HepG2 (cell line): ENCODE data around the gene LRRC70. TPM values are rescaled to one million over a fixed set of nuclear protein-coding genes. Genes with fewer than 3 reads are reported as not detected.
A peak's percentile ranks its signal among the peaks of the same experiment; 100 is the strongest.

Source experiments
- AKAP8 ChIP-seq: sonication (generic); formaldehyde crosslinking; IDR thresholded peaks from 2 replicates; pipeline ENCODE4 v1.5.1; 2020; ENCODE audit warnings: mild to moderate bottlenecking, missing genetic modification reagents
- ARNTL ChIP-seq: sonication (generic); formaldehyde crosslinking; IDR thresholded peaks from 2 replicates; pipeline ENCODE4 v1.4.0; 2020; ENCODE audit warnings: mild to moderate bottlenecking, missing genetic modification reagents
- EHMT2 ChIP-seq: fragments of 200-600 bp; sonication (generic); IDR thresholded peaks from 2 replicates; pipeline ENCODE4 v1.7.0; 2017; ENCODE audit warnings: antibody characterized with exemption, low read depth, low read length, borderline replicate concordance
- FOXA3 ChIP-seq: IDR thresholded peaks from 2 replicates; pipeline ENCODE4 v1.6.1; 2016; ENCODE audit warnings: missing genetic modification reagents, missing compliant biosample characterization
- FOXC1 ChIP-seq: sonication (generic); formaldehyde crosslinking; IDR thresholded peaks from 2 replicates; pipeline ENCODE4 v1.8.0; 2022; ENCODE audit warnings: mild to moderate bottlenecking, missing genetic modification reagents, borderline replicate concordance
- PHF5A ChIP-seq: IDR thresholded peaks from one replicate; pipeline ENCODE4 v1.6.1; 2018; ENCODE audit warnings: low read depth, missing genetic modification reagents; ENCODE audit not compliant: unreplicated experiment
- RBFOX2 ChIP-seq: fragments of 200-400 bp; formaldehyde crosslinking; IDR thresholded peaks from 2 replicates; pipeline ENCODE4 v1.6.1; 2017; ENCODE audit warnings: low read depth, mild to moderate bottlenecking, low read length
- REPIN1 ChIP-seq: sonication (generic); formaldehyde crosslinking; IDR thresholded peaks from 2 replicates; pipeline ENCODE4 v1.8.0; 2022; ENCODE audit warnings: missing genetic modification reagents, low read depth, mild to moderate bottlenecking, borderline replicate concordance
- RXRB ChIP-seq: IDR thresholded peaks from 2 replicates; pipeline ENCODE4 v1.6.1; 2016; ENCODE audit warnings: borderline replicate concordance, missing genetic modification reagents, missing compliant biosample characterization
- SALL2 ChIP-seq: sonication (generic); formaldehyde crosslinking; IDR thresholded peaks from 2 replicates; pipeline ENCODE4 v1.8.1; 2023; ENCODE audit warnings: mild to moderate bottlenecking, missing genetic modification reagents, inconsistent platforms
- SAP130 ChIP-seq: IDR thresholded peaks from 2 replicates; pipeline ENCODE4 v1.6.1; 2016; ENCODE audit warnings: low read depth
- ZKSCAN8 ChIP-seq: IDR thresholded peaks from 2 replicates; pipeline ENCODE4 v1.6.1; 2016; ENCODE audit warnings: borderline replicate concordance, missing genetic modification reagents, missing compliant biosample characterization
- ZNF644 ChIP-seq: IDR thresholded peaks from 2 replicates; pipeline ENCODE4 v1.6.1; 2016; ENCODE audit warnings: low read depth
- ZNF83 ChIP-seq: sonication (generic); formaldehyde crosslinking; IDR thresholded peaks from 2 replicates; pipeline ENCODE4 v1.4.0; 2020; ENCODE audit warnings: missing genetic modification reagents, mild to moderate bottlenecking, borderline replicate concordance
- polyA plus RNA-seq, 8 experiments: library from polyadenylated mRNA; depleted of rRNA in 3 of 8; stranded (reverse) in 7 of 8; unstranded in 1 of 8; fragments of >200 nt; fragmentation: Illumina TruSeq in 4 of 8; extraction: Trizol in 4 of 8; gene quantifications; 2 replicates each; pipeline versions ENCODE4 v1.2.1 to v1.2.3, GENCODE V29; 2011 to 2016; ENCODE audit warnings: low read depth in 4 of 8, missing spikeins in 1 of 8, mixed read lengths in 1 of 8; ENCODE audit not compliant: insufficient read depth in 1 of 8
- total RNA-seq, 5 experiments: library from RNA; depleted of rRNA; stranded (reverse); fragments of >200 nt; fragmentation: Illumina TruSeq; extraction: Trizol; gene quantifications; 2 replicates each; pipeline ENCODE4 v1.2.3, GENCODE V29; 2016; ENCODE audit warnings: low read depth in 1 of 5
- TF ChIP-seq, protein P1 (sequence below): sonication (generic); formaldehyde crosslinking; IDR thresholded peaks from 2 replicates; pipeline ENCODE4 v1.4.0; 2020; ENCODE audit warnings: missing genetic modification reagents, mild to moderate bottlenecking, borderline replicate concordance
- TF ChIP-seq, protein P2 (sequence below): sonication (generic); formaldehyde crosslinking; IDR thresholded peaks from 2 replicates; pipeline ENCODE4 v1.5.0; 2020; ENCODE audit warnings: mild to moderate bottlenecking, missing genetic modification reagents
- TF ChIP-seq, protein P3 (sequence below): fragments of 450-650 bp; IDR thresholded peaks from 2 replicates; pipeline ENCODE4 v1.6.1; 2016
- TF ChIP-seq, protein P4 (sequence below): sonication (generic); formaldehyde crosslinking; IDR thresholded peaks from 2 replicates; pipeline ENCODE4 v1.5.1; 2020; ENCODE audit warnings: mild to moderate bottlenecking, missing genetic modification reagents, borderline replicate concordance
- TF ChIP-seq, protein P5 (sequence below): IDR thresholded peaks from 2 replicates; pipeline ENCODE4 v1.6.1; 2012; ENCODE audit warnings: inconsistent platforms
- TF ChIP-seq, protein P6 (sequence below): sonication (generic); formaldehyde crosslinking; IDR thresholded peaks from 2 replicates; pipeline ENCODE4 v1.8.1; 2023; ENCODE audit warnings: mild to moderate bottlenecking, moderate library complexity, missing genetic modification reagents
- TF ChIP-seq, protein P7 (sequence below): sonication (generic); formaldehyde crosslinking; IDR thresholded peaks from 2 replicates; pipeline ENCODE4 v1.8.0; 2022; ENCODE audit warnings: mild to moderate bottlenecking, missing genetic modification reagents, moderate library complexity
- TF ChIP-seq, protein P8 (sequence below): sonication (generic); formaldehyde crosslinking; IDR thresholded peaks from 2 replicates; pipeline ENCODE4 v1.8.0; 2022; ENCODE audit warnings: missing genetic modification reagents, low read depth, mild to moderate bottlenecking, borderline replicate concordance

Gene LRRC70
- total and polyA plus RNA-seq, 2 of the 13 experiments (the other 11 are each of a cell fraction or from before 2014, with no cell fraction given), result 0.05 to 0.71 TPM

DNA sequence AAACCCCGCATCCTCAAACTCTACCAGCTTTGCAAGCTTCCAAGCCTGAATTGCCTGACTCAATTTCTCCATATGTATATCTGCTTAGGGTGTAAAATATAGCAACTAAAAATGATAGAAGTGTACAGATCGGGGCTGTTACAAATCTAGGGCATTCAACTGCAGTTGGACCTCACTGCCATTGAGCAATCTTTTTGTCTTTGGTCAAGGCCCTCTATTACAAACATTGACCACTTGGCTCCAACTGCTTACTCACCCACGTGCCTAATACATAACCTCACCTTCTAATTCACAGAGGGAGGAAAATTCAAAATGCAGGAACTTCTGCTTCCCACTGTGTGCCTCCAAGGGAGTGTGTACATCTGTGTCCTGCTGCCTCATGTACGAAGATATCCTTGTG lies 10.0 kb downstream of the LRRC70 start (continued):
- TF ChIP-seq, protein P1, sequence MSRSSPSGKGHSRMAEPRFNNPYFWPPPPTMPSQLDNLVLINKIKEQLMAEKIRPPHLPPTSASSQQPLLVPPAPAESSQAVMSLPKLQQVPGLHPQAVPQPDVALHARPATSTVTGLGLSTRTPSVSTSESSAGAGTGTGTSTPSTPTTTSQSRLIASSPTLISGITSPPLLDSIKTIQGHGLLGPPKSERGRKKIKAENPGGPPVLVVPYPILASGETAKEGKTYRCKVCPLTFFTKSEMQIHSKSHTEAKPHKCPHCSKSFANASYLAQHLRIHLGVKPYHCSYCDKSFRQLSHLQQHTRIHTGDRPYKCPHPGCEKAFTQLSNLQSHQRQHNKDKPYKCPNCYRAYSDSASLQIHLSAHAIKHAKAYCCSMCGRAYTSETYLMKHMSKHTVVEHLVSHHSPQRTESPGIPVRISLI (CRISPR knock-in tag), result no peak
- TF ChIP-seq, protein P2, sequence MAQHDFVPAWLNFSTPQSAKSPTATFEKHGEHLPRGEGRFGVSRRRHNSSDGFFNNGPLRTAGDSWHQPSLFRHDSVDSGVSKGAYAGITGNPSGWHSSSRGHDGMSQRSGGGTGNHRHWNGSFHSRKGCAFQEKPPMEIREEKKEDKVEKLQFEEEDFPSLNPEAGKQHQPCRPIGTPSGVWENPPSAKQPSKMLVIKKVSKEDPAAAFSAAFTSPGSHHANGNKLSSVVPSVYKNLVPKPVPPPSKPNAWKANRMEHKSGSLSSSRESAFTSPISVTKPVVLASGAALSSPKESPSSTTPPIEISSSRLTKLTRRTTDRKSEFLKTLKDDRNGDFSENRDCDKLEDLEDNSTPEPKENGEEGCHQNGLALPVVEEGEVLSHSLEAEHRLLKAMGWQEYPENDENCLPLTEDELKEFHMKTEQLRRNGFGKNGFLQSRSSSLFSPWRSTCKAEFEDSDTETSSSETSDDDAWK (CRISPR knock-in tag), result no peak
- TF ChIP-seq ZKSCAN8 (CRISPR knock-in tag) (peak; percentile 84; the same call in 1 of the 2 replicates), ZNF83 (CRISPR knock-in tag) (no peak), SAP130 (CRISPR knock-in tag) (peak; percentile 41; the same call in 1 of the 2 replicates), FOXA3 (CRISPR knock-in tag) (peak; percentile 32; the same call in 1 of the 2 replicates), REPIN1 (CRISPR knock-in tag) (0 out of 2 replicates have a peak, but pooled peaks have one; percentile 39), ZNF644 (CRISPR knock-in tag) (peak; percentile 90), RBFOX2 (no peak), EHMT2 (0 out of 2 replicates have a peak, but pooled peaks have one; percentile 56), RXRB (CRISPR knock-in tag) (0 out of 2 replicates have a peak, but pooled peaks have one; percentile 29), FOXC1 (CRISPR knock-in tag) (no peak), AKAP8 (CRISPR knock-in tag) (no peak), PHF5A (CRISPR knock-in tag) (no peak), ARNTL (CRISPR knock-in tag) (peak; percentile 79), SALL2 (CRISPR knock-in tag) (no peak)
- TF ChIP-seq, protein P3, sequence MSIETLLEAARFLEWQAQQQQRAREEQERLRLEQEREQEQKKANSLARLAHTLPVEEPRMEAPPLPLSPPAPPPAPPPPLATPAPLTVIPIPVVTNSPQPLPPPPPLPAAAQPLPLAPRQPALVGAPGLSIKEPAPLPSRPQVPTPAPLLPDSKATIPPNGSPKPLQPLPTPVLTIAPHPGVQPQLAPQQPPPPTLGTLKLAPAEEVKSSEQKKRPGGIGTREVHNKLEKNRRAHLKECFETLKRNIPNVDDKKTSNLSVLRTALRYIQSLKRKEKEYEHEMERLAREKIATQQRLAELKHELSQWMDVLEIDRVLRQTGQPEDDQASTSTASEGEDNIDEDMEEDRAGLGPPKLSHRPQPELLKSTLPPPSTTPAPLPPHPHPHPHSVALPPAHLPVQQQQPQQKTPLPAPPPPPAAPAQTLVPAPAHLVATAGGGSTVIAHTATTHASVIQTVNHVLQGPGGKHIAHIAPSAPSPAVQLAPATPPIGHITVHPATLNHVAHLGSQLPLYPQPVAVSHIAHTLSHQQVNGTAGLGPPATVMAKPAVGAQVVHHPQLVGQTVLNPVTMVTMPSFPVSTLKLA, result peak; percentile 34; the same call in 1 of the 2 replicates
- TF ChIP-seq, protein P4, sequence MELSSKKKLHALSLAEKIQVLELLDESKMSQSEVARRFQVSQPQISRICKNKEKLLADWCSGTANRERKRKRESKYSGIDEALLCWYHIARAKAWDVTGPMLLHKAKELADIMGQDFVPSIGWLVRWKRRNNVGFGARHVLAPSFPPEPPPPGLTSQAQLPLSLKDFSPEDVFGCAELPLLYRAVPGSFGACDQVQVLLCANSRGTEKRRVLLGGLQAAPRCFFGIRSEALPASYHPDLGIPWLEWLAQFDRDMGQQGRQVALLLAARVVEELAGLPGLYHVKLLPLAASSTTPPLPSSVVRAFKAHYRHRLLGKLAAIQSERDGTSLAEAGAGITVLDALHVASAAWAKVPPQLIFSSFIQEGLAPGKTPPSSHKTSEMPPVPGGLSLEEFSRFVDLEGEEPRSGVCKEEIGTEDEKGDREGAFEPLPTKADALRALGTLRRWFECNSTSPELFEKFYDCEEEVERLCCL (CRISPR knock-in tag), result no peak
- TF ChIP-seq, protein P5, sequence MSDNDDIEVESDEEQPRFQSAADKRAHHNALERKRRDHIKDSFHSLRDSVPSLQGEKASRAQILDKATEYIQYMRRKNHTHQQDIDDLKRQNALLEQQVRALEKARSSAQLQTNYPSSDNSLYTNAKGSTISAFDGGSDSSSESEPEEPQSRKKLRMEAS, result peak; percentile 49; the same call in 1 of the 2 replicates
- TF ChIP-seq, protein P6, sequence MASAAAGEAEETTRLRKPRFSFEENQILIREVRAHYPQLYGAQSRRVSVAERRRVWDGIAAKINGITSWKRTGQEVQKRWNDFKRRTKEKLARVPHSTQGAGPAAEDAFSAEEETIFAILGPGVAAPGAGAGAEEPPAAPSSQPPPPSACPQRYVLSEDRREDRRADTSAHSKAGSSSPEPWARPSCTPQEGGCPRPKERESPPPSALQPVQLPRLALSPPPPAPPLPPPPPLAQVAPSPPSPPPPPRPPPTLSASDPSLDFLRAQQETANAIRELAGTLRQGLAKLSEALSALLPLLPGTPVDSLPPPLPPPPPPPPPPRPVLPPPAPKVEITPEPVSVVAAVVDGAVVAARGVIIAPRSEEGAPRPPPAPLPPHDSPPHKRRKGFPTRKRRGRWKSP (CRISPR knock-in tag), result no peak
- TF ChIP-seq, protein P7, sequence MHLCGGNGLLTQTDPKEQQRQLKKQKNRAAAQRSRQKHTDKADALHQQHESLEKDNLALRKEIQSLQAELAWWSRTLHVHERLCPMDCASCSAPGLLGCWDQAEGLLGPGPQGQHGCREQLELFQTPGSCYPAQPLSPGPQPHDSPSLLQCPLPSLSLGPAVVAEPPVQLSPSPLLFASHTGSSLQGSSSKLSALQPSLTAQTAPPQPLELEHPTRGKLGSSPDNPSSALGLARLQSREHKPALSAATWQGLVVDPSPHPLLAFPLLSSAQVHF, result no peak
- TF ChIP-seq, protein P8, sequence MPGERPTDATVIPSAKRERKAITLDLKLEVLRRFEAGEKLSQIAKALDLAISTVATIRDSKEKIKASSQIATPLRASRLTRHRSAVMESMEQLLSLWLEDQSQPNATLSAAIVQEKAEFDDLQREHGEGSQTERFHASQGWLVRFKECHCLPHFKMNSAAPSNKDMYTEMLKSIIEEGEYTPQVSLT (CRISPR knock-in tag), result no peak
- TF ChIP-seq, all 625 proteins: peak for 44
